MCF 10A (cell line): ENCODE data around the gene TSC22D1. TPM values are rescaled to one million over a fixed set of nuclear protein-coding genes. Genes with fewer than 3 reads are reported as not detected.
A peak's percentile ranks its signal among the peaks of the same experiment; 100 is the strongest.

ENCODE experiments used
- BruUV-seq: library from RNA; stranded (reverse); fragments of 400-500 nt; replicated peaks from 2 replicates; lab custom pipeline; 2021; lab: Mats Ljungman, UMichigan
- CTCF ChIA-PET: fragments of 300-600 bp; sonication (Branson Sonifier 250); formaldehyde crosslinking; extraction: SDS; loops from one replicate; lab custom pipeline; 2021; ENCODE audit warnings: antibody characterized with exemption, inconsistent platforms; lab: Yijun Ruan, JAX
- POLR2A ChIA-PET: fragments of 300-600, 350-650 bp; sonication (Branson Sonifier 250); formaldehyde crosslinking; extraction: SDS; loops from one replicate; lab custom pipeline; 2020; ENCODE audit warnings: antibody characterized with exemption, inconsistent platforms; lab: Yijun Ruan, JAX
- DNase-seq: peaks from one replicate; pipeline ENCODE4 v3.0.0-alpha.2; 2018; ENCODE audit not compliant: unreplicated experiment
- H3K27ac Mint-ChIP-seq: one replicate; pipeline ENCODE4 v1.8.0; 2022; ENCODE audit warnings: mild to moderate bottlenecking, low read depth, mixed read lengths; ENCODE audit not compliant: unreplicated experiment
- H3K27me3 Mint-ChIP-seq: one replicate; pipeline ENCODE4 v1.8.0; 2022; ENCODE audit warnings: mixed read lengths; ENCODE audit not compliant: insufficient read depth, unreplicated experiment
- H3K36me3 Mint-ChIP-seq: one replicate; pipeline ENCODE4 v1.8.0; 2022; ENCODE audit warnings: mild to moderate bottlenecking, moderate library complexity, mixed read lengths; ENCODE audit not compliant: insufficient read depth, unreplicated experiment
- H3K4me1 Mint-ChIP-seq: one replicate; pipeline ENCODE4 v1.8.0; 2022; ENCODE audit warnings: mixed read lengths; ENCODE audit not compliant: insufficient read depth, unreplicated experiment
- H3K4me3 Mint-ChIP-seq: one replicate; pipeline ENCODE4 v1.8.0; 2022; ENCODE audit warnings: mild to moderate bottlenecking, moderate library complexity, mixed read lengths; ENCODE audit not compliant: unreplicated experiment
- H3K9me3 Mint-ChIP-seq: one replicate; pipeline ENCODE4 v1.8.0; 2022; ENCODE audit warnings: mixed read lengths; ENCODE audit not compliant: unreplicated experiment
- intact Hi-C: fragments of 100-400 bp; cut with micrococcal nuclease; formaldehyde crosslinking; loops from 2 replicates; pipeline ENCODE4 v1.14.1; 2022
- total RNA-seq: library from RNA; stranded (reverse); gene quantifications from 2 replicates; pipeline ENCODE4 v1.2.3, GENCODE V29; 2022
- TF ChIP-seq, protein P1 (sequence below): fragments of 200-600 bp; IDR thresholded peaks from one replicate; pipeline ENCODE4 v1.8.0; 2022; ENCODE audit warnings: antibody characterized with exemption, mild to moderate bottlenecking; ENCODE audit not compliant: unreplicated experiment

TSC22D1 gene
- total RNA-seq, 1 experiment from 2014 or later: 153 TPM

DNA sequence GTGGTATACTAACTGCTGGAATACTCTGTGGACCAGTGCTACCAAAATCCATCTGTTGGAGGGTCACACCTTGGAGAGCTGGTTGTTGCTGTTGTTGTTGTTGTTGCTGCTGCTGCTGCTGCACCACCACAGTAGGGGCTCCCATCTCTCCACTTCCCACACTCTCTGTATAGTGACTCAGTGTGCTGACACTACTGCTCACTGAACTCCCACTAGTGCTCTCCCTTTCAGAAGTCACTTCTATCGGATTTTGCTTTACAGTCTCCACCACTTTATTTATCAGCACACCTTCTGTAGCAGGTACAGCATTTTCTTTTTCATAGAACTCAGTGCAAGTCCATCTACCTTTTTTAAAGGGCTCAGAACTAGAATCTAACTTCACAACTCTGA, 1.7 kb downstream of the TSC22D1 start:
- Mint-ChIP-seq H3K27me3 (no peaks in the 10 kb centered on the region), H3K4me3 (peak overlapping the region; percentile 88), H3K9me3 (no peaks in the 10 kb centered on the region), H3K36me3 (peaks cover 7% of the 10 kb centered on the region), H3K4me1 (peaks cover 42% of the 10 kb centered on the region), H3K27ac (no peak overlapping the region)
- TSS peak; percentile 13 for BruUV-seq
- POLR2A ChIA-PET: interaction anchor here (0.5 to 3.5 kb wide), 10 partner anchors 7 to 204 kb away, joined by 3 to 16 read pairs (median 3); no protein-coding TSS in a partner anchor
- CTCF ChIA-PET: interaction anchor here (0.7 to 2.2 kb wide), 7 partner anchors 15 to 396 kb away, joined by 3 to 6 read pairs (median 3); no protein-coding TSS in a partner anchor
- TF ChIP-seq, protein P1, sequence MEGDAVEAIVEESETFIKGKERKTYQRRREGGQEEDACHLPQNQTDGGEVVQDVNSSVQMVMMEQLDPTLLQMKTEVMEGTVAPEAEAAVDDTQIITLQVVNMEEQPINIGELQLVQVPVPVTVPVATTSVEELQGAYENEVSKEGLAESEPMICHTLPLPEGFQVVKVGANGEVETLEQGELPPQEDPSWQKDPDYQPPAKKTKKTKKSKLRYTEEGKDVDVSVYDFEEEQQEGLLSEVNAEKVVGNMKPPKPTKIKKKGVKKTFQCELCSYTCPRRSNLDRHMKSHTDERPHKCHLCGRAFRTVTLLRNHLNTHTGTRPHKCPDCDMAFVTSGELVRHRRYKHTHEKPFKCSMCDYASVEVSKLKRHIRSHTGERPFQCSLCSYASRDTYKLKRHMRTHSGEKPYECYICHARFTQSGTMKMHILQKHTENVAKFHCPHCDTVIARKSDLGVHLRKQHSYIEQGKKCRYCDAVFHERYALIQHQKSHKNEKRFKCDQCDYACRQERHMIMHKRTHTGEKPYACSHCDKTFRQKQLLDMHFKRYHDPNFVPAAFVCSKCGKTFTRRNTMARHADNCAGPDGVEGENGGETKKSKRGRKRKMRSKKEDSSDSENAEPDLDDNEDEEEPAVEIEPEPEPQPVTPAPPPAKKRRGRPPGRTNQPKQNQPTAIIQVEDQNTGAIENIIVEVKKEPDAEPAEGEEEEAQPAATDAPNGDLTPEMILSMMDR: no peak
- intact Hi-C loops: no loop called here
- DNase-seq: no peak

- Mint-ChIP-seq H3K4me1 (peaks cover 42% of the 10 kb centered on the region), H3K27ac (no peak overlapping the region), H3K36me3 (peaks cover 7% of the 10 kb centered on the region), H3K9me3 (no peaks in the 10 kb centered on the region), H3K27me3 (no peaks in the 10 kb centered on the region), H3K4me3 (peak overlapping the region; percentile 47)
- TF ChIP-seq, protein P1: peak; percentile 9
- CTCF ChIA-PET: interaction anchor here (0.6 to 2.2 kb wide), 8 partner anchors 14 to 194 kb away, joined by 3 to 6 read pairs (median 4); no protein-coding TSS in a partner anchor
- peak; percentile 48 for DNase-seq
- intact Hi-C loops: no loop called here
- POLR2A ChIA-PET: interaction anchor here (0.5 to 3.5 kb wide), 10 partner anchors 10 to 205 kb away, joined by 3 to 16 read pairs (median 3); no protein-coding TSS in a partner anchor
- no TSS peak for BruUV-seq
Observed at GRCh38 chr13:44573790-44574465, 2.2 kb downstream of the TSC22D1 start.

DNA sequence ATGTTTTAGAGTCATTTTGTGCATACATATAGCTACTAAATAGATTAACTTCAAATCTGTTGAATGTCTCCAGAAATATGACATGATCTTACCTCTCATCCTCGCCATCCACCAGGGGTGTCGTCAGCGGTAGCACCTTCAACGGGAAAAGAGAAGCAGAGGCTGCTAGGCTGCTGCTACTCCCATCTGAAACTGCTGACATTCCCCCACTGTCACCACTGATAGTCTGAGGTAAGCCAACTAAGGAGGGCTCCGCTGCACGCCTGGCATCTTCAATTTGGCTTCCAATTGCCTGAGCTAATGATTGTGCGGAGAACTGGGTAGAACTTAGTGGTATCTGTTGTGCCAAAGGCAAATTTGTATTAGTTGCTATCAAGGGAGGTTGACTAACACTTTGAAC, 3.1 kb downstream of the TSC22D1 start:
- H3K9me3 Mint-ChIP-seq: no peaks in the 10 kb centered on the region
- no peak for DNase-seq
- no peaks in the 10 kb centered on the region for H3K27me3 Mint-ChIP-seq
- no peak overlapping the region for H3K27ac Mint-ChIP-seq
- ChIA-PET CTCF (interaction anchor here (0.7 to 2.2 kb wide), 5 partner anchors 29 to 184 kb away, joined by 4 to 5 read pairs (median 4); no protein-coding TSS in a partner anchor), POLR2A (interaction anchor here (0.7 to 1.2 kb wide), 3 partner anchors 89 to 266 kb away, joined by 3 to 4 read pairs (median 3); no protein-coding TSS in a partner anchor)
- H3K4me3 Mint-ChIP-seq: no peak overlapping the region
- TF ChIP-seq, protein P1: no peak
- H3K4me1 Mint-ChIP-seq: peaks cover 42% of the 10 kb centered on the region
- intact Hi-C loops: no loop called here
- no TSS peak for BruUV-seq
- peaks cover 13% of the 10 kb centered on the region for H3K36me3 Mint-ChIP-seq

DNA sequence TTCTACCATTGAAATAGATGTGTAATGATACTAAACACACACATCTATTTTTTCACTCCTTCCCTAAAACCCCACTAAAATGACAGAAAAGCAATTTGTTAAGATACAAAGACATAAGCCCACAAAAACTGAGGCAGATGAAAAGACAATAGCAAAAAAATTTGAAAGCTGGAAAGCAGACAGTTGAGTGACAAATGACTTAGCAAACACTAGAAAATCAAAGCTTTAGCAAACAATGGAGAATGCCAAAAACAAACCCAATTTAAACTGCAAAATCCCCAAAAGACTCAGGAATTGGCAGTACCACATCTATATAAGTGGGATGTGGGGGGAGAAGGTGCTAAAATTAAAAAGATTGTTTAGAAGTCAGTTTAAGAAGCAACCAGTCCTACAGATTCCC, 9.5 kb downstream of the TSC22D1 start:
- peaks cover 6% of the 10 kb centered on the region for H3K36me3 Mint-ChIP-seq
- DNase-seq: no peak
- ChIA-PET POLR2A (interaction anchor here (0.7 to 1.7 kb wide), 4 partner anchors 9 to 25 kb away, joined by 3 to 8 read pairs (median 4); partner anchors contain the start of gene TSC22D1), CTCF (interaction anchor here (0.6 kb wide), 1 partner anchor 33 kb away, joined by 4 read pairs; no protein-coding TSS in a partner anchor)
- TF ChIP-seq, protein P1: no peak
- no peaks in the 10 kb centered on the region for H3K27me3 Mint-ChIP-seq
- intact Hi-C loops: no loop called here
- H3K9me3 Mint-ChIP-seq: no peaks in the 10 kb centered on the region
- no TSS peak for BruUV-seq
- peaks cover 11% of the 10 kb centered on the region for H3K4me1 Mint-ChIP-seq
- H3K27ac Mint-ChIP-seq: no peak overlapping the region
- no peak overlapping the region for H3K4me3 Mint-ChIP-seq
